Calu3 (cell line): ENCODE results near the gene TBC1D2. TPM values are rescaled to one million over a fixed set of nuclear protein-coding genes. Genes with fewer than 3 reads are reported as not detected.

Experiments used
- BruUV-seq: library from RNA; stranded (reverse); fragments of 400-500 nt; replicated peaks from 2 replicates; lab custom pipeline; 2021; lab: Mats Ljungman, UMichigan
- CTCF ChIA-PET: fragments of 300-600 bp; sonication (Branson Sonifier 250); formaldehyde crosslinking; loops from one replicate; lab custom pipeline; 2022; ENCODE audit warnings: antibody characterized with exemption; lab: Charles Lee
- DNase-seq: peaks from one replicate; pipeline ENCODE4 v3.0.0; 2022
- H3K27ac Mint-ChIP-seq: one replicate; pipeline ENCODE4 v1.8.0; 2022; ENCODE audit warnings: mixed read lengths; ENCODE audit not compliant: unreplicated experiment
- H3K27me3 Mint-ChIP-seq: one replicate; pipeline ENCODE4 v1.8.0; 2022; ENCODE audit warnings: mixed read lengths; ENCODE audit not compliant: unreplicated experiment
- H3K36me3 Mint-ChIP-seq: one replicate; pipeline ENCODE4 v1.8.0; 2022; ENCODE audit warnings: mild to moderate bottlenecking, moderate library complexity, mixed read lengths; ENCODE audit not compliant: insufficient read depth, unreplicated experiment
- H3K4me1 Mint-ChIP-seq: one replicate; pipeline ENCODE4 v1.8.0; 2022; ENCODE audit warnings: mild to moderate bottlenecking, low read depth, mixed read lengths; ENCODE audit not compliant: unreplicated experiment
- H3K4me3 Mint-ChIP-seq: one replicate; pipeline ENCODE4 v1.8.0; 2022; ENCODE audit warnings: mild to moderate bottlenecking, low read depth, moderate library complexity, mixed read lengths; ENCODE audit not compliant: unreplicated experiment
- H3K9me3 Mint-ChIP-seq: one replicate; pipeline ENCODE4 v1.8.0; 2022; ENCODE audit warnings: low read depth, mixed read lengths; ENCODE audit not compliant: unreplicated experiment
- intact Hi-C: fragments of 100-400 bp; cut with micrococcal nuclease; formaldehyde crosslinking; loops from one replicate; pipeline ENCODE4 v1.10.0; 2022; ENCODE audit not compliant: unreplicated experiment
- total RNA-seq: library from RNA; stranded (reverse); gene quantifications from 2 replicates; pipeline ENCODE4 v1.2.3, GENCODE V29; 2022
- TF ChIP-seq, protein P1 (sequence below): fragments of 200-600 bp; IDR thresholded peaks from one replicate; pipeline ENCODE4 v1.8.0; 2022; ENCODE audit warnings: antibody characterized with exemption; ENCODE audit not compliant: unreplicated experiment

TBC1D2 gene
- total RNA-seq, 1 experiment from 2014 or later, result 8.3 TPM

DNA sequence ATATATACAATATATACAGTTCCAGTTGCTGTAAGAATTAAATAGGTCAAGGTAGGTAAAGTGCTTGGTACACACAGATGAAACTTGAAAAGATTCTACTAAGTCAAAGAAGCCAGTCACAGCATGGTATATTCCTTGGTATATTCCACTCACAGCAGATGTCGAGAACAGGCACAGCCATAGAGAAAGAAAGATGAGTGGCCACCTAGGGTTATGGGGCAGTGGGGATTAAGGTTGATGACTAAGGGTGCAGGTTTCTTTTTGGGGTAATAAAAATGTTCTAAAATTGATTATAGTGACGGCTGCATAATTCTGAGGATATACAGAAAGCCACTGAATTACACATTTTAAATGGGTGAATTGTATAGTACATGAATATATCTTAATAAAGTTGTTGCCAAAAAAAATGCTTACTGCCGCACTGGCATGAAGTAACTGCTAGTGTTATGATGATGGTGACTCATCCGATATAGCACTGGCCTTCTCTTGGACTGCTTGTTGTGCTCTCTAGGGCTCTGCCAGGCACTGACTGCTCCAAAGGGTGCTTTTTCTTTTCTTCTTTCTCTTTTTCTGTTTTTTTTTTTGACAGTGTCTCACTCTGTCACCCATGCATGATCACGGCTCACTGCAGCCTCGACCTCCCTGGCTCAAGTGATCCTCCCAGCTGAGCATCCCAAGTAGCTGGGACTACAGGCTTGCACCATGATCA is 23.5 kb downstream of the TBC1D2 start:
- no peak overlapping the region for H3K4me3 Mint-ChIP-seq
- BruUV-seq, result no TSS peak
- H3K27ac Mint-ChIP-seq, result no peak overlapping the region
- peaks cover 7% of the 10 kb centered on the region for H3K36me3 Mint-ChIP-seq
- TF ChIP-seq, protein P1, sequence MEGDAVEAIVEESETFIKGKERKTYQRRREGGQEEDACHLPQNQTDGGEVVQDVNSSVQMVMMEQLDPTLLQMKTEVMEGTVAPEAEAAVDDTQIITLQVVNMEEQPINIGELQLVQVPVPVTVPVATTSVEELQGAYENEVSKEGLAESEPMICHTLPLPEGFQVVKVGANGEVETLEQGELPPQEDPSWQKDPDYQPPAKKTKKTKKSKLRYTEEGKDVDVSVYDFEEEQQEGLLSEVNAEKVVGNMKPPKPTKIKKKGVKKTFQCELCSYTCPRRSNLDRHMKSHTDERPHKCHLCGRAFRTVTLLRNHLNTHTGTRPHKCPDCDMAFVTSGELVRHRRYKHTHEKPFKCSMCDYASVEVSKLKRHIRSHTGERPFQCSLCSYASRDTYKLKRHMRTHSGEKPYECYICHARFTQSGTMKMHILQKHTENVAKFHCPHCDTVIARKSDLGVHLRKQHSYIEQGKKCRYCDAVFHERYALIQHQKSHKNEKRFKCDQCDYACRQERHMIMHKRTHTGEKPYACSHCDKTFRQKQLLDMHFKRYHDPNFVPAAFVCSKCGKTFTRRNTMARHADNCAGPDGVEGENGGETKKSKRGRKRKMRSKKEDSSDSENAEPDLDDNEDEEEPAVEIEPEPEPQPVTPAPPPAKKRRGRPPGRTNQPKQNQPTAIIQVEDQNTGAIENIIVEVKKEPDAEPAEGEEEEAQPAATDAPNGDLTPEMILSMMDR, result no peak
- no peaks in the 10 kb centered on the region for H3K27me3 Mint-ChIP-seq
- CTCF ChIA-PET, result no interaction called here
- no peaks in the 10 kb centered on the region for H3K9me3 Mint-ChIP-seq
- H3K4me1 Mint-ChIP-seq, result peaks cover 1% of the 10 kb centered on the region
- no peak for DNase-seq
- intact Hi-C loops, result no loop called here

DNA sequence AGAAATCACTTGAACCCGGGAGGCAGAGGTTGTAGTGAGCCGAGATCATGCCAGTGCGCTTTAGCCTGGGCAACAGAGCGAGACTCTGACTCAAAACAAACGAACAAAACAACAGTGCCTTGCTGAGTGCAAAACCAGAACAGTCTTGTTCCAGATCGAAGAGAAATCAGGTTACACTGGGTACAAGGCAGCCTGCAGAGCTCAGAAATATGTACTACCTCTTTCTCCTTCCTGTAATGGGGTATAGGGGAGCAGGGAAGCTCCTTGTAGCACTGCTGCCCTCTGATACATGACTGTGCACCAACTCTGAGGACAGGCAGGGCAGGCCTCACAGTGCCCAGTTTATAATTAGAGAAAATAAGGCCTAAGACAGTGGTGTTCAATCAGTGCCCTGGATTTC is 24.7 kb downstream of the TBC1D2 start:
- Mint-ChIP-seq H3K4me3 (no peak overlapping the region), H3K9me3 (no peaks in the 10 kb centered on the region), H3K36me3 (peaks cover 12% of the 10 kb centered on the region), H3K27ac (no peak overlapping the region), H3K4me1 (peaks cover 9% of the 10 kb centered on the region), H3K27me3 (no peaks in the 10 kb centered on the region)
- no TSS peak for BruUV-seq
- intact Hi-C loops, result no loop called here
- TF ChIP-seq, protein P1, result no peak
- CTCF ChIA-PET, result no interaction called here
- no peak for DNase-seq

DNA sequence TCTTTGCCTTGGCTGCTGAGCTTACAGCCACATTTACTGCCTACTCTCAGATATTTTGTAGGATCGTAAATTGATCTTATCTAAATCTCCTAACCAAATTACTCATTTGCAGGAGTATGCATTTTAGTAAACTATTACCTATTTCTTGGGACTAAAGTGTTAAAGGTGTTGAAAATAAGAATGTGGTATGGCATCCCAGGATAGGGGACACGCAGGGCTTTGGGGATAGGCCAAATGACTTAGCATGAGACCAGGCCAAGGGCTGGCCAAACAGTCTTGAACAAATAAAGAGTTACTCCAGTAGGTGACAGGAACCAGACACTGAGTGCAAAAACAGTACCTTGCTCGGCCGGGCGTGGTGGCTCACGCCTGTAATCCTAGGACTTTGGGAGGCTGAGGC is 25.1 kb downstream of the TBC1D2 start:
- intact Hi-C loops, result no loop called here
- Mint-ChIP-seq H3K27ac (no peak overlapping the region), H3K4me3 (no peak overlapping the region), H3K4me1 (peaks cover 9% of the 10 kb centered on the region), H3K9me3 (no peaks in the 10 kb centered on the region), H3K27me3 (no peaks in the 10 kb centered on the region), H3K36me3 (peaks cover 12% of the 10 kb centered on the region)
- CTCF ChIA-PET, result no interaction called here
- no TSS peak for BruUV-seq
- no peak for DNase-seq
- TF ChIP-seq, protein P1, result no peak

DNA sequence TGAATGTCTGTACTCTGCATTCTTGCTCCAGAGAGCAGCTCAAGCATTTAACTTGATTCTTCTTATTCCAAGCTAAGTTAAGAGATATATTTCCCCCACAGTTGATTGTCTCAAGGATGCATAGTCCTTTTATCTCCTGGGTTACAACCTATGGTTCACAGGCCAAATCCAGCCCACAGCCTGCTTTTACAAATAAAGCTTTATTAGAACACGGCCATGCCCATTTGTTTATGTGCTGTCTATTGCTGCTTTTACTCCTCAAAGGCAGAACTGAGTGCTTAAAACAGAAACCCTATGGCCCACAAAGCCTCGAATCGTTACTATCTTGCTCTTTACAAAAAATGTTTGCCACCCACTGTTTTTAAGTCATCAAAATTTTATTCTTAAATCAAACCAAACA is 25.8 kb downstream of the TBC1D2 start:
- H3K27ac Mint-ChIP-seq, result no peak overlapping the region
- H3K4me1 Mint-ChIP-seq, result peaks cover 9% of the 10 kb centered on the region
- TF ChIP-seq, protein P1, result no peak
- peaks cover 12% of the 10 kb centered on the region for H3K36me3 Mint-ChIP-seq
- H3K27me3 Mint-ChIP-seq, result no peaks in the 10 kb centered on the region
- no TSS peak for BruUV-seq
- intact Hi-C loops, result no loop called here
- DNase-seq, result no peak
- no peaks in the 10 kb centered on the region for H3K9me3 Mint-ChIP-seq
- CTCF ChIA-PET, result no interaction called here
- no peak overlapping the region for H3K4me3 Mint-ChIP-seq
